Stimulated activated CD8-positive, alpha-beta memory T cell treated with anti-CD3 and anti-CD28 coated beads, Interleukin-4, amount 100 ng/mL, for 1 hour (primary cell): ENCODE results near the gene GLYR1.

ENCODE experiments used
- DNase-seq, 2 donors: peaks; one replicate each; pipeline ENCODE4 v3.0.0-alpha.2; 2020; ENCODE audit warnings: low read depth in 2 of 2, low spot score in 1 of 2

The GLYR1 gene

GRCh38 chr16:4766875-4767628 is 80.0 kb downstream of the GLYR1 start, which contains the start of gene ZNF500:
TSS of gene ZNF500 (minus strand) at chr16:4767162. CDS start at chr16:4765978, 1,184 bp downstream.
- peak; percentile 92 to 95 for DNase-seq

DNA sequence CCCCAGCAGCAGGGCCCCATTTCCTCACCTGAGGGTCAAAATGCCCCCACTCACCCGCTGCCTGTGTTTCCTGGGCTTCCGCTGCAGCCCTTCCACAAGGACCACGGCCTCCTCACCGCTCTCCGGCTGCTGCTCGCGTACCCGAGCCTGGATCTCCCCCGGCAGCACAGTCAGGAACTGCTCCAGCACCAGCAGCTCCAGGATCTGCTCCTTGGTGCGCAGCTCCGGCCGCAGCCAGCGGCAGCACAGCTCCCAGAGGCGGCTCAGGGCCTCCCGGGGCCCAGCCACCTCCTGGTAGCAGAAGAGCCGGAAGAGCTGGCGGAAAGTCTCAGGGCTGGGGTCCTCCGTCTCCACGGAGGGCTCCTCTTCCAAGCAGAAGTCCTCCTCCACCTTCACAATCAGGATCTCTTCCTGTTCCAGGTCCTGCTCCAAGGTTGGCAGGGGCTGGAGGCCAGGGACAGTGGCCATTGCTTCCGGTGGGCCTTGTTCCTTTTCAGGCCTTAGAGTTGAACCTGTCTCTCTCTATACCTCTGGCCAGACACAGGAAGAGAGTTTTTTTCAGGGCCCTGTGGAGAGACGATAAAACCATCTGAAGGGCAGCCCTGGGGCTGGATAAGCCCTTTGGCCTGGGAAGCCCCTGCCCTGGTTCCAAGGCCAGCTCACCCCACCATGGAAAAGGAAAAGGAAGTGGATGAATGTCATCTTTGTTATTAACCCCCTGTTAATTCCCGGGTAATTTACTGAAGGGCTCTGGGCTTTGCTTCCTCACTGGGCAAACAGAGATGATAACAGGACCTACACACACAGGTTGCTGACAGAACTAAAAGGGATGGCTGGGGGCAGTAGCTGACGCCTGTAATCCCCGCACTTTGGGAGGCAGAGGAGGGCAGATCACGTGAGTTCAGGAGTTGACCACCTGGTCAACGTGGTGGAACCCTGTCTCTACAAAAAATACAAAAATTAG is 81.3 kb downstream of the GLYR1 start:
- DNase-seq, result no peak

DNA sequence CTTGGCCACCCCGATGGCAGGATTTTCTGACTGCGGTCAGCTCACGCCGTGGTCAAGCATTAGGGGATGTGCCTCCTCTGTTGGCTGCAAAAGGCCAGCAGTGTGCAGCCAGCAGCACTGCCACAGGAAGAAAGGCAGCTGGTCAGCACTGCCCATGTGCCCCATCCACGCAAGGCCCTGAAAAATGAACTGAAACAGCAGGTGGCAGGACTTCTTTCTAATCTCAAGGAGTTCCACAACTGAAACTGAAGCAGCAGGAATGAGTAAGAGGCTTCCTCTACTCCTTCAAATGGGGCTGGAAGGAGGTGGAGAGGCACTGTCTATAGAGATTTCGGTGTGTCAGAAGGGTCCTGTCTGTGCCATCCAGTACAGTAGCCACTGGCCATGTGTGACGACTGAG is 83.3 kb downstream of the GLYR1 start:
- DNase-seq, result no peak

- no peak for DNase-seq
These were observed 84.9 kb downstream of the GLYR1 start for GRCh38 chr16:4762205-4762604.

DNA sequence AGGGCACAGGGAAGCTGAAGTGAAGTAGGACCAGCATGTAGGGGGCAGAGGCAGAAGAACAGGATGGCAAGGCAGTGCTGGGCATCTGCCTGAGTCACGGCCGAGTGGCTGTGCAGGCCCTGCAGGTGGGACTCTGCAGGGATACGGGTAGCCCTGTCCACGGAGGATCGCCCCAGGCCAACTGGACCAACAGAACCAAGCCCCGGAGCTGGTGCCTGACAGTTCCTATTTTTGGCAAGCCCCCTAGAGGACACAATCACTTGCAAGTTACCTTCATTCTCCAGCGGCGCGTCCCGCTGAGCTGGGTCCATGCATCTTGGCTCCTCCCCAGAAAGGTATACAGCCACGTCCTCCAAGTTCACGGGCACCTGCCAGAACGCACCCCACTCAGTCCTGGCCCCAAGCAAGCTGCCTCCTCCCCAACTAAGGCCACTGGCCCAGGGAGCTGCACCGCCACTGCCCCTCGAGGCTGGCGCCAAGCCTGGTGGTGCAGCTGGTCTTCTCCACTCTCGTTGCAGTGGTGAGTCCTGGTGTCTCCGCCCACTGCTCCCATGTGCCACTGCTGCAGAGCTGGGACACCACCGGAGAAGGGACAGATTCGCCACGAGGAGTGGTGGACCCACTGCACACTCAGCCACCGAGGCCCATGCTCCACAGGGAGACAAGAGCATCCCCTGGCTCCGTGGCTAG is 86.7 kb downstream of the GLYR1 start:
- DNase-seq, result no peak

DNA sequence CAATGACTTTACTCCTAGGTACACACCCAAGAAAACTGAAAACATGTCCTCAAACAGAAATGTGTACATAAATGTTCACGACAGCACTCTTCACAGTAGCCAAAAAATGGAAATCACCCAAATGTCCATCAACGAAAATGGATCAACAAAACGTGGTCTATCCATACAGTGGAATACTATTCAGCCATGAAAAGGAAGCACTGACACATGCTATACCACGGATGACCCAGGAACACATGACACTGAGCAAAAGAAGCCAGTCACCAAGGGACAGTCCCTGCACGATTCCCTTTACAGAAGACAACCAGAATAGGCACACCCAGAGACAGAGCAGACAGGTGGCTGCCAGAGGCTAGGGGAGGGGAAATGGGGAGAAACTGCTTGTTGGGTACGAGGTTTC is 91.4 kb downstream of the GLYR1 start:
- no peak for DNase-seq

GRCh38 chr16:4754865-4755264 is 92.2 kb downstream of the GLYR1 start:
- no peak for DNase-seq

- DNase-seq, result no peak
These were observed 93.9 kb downstream of the GLYR1 start for GRCh38 chr16:4753227-4753626.
